A673 (cell line): ENCODE measurements around the gene ZNF638. TPM values are rescaled to one million over a fixed set of nuclear protein-coding genes. Genes with fewer than 3 reads are reported as not detected.

Experiments
- BruUV-seq: library from RNA; stranded (reverse); fragments of 400-500 nt; replicated peaks from 2 replicates; lab custom pipeline; 2021; lab: Mats Ljungman, UMichigan
- CTCF ChIA-PET: fragments of 300-600 bp; sonication (Branson Sonifier 250); formaldehyde crosslinking; loops from one replicate; lab custom pipeline; 2022; ENCODE audit warnings: antibody characterized with exemption; lab: Charles Lee
- POLR2A ChIA-PET: fragments of 300-600 bp; sonication (Branson Sonifier 250); formaldehyde crosslinking; loops from one replicate; lab custom pipeline; 2022; ENCODE audit warnings: antibody characterized with exemption; ENCODE audit not compliant: low non-redundant PET; lab: Charles Lee
- DNase-seq: peaks from one replicate; pipeline ENCODE4 v3.0.0-alpha.2; 2015; ENCODE audit warnings: low spot score
- H3K27ac ChIP-seq: fragments of 200-600 bp; sonication (generic); 2 replicates; pipeline ENCODE4 v1.5.1; 2016; ENCODE audit warnings: mixed run types, low read depth, mild to moderate bottlenecking, mixed read lengths, antibody characterized with exemption, low read length; ENCODE audit not compliant: poor library complexity, severe bottlenecking
- H3K27me3 ChIP-seq: fragments of 200-600 bp; sonication (generic); replicated peaks from 2 replicates; pipeline ENCODE4 v1.6.1; 2017; ENCODE audit warnings: mixed run types, low read depth, mild to moderate bottlenecking, mixed read lengths, antibody characterized with exemption, low read length; ENCODE audit not compliant: insufficient read depth, poor library complexity
- H3K36me3 ChIP-seq: fragments of 200-600 bp; sonication (generic); 2 replicates; pipeline ENCODE4 v1.6.1; 2016; ENCODE audit warnings: mixed run types, mild to moderate bottlenecking, mixed read lengths, antibody characterized with exemption, low read length; ENCODE audit not compliant: insufficient read depth, poor library complexity, severe bottlenecking
- H3K4me1 ChIP-seq: fragments of 200-600 bp; sonication (generic); 2 replicates; pipeline ENCODE4 v1.6.1; 2017; ENCODE audit warnings: mixed run types, mild to moderate bottlenecking, mixed read lengths, antibody characterized with exemption, low read length; ENCODE audit not compliant: insufficient read depth, poor library complexity, severe bottlenecking
- H3K4me3 ChIP-seq: fragments of 200-600 bp; sonication (generic); 2 replicates; pipeline ENCODE4 v1.5.1; 2016; ENCODE audit warnings: low read depth, mixed run types, mild to moderate bottlenecking, mixed read lengths, low read length; ENCODE audit not compliant: poor library complexity, severe bottlenecking
- H3K9me3 ChIP-seq: fragments of 200-600 bp; sonication (generic); 2 replicates; pipeline ENCODE4 v1.6.1; 2016; ENCODE audit warnings: mixed run types, low read depth, mild to moderate bottlenecking, mixed read lengths, antibody characterized with exemption, low read length; ENCODE audit not compliant: poor library complexity, severe bottlenecking
- EZH2 ChIP-seq: fragments of 200-600 bp; sonication (generic); IDR thresholded peaks from 2 replicates; pipeline ENCODE4 v1.6.1; 2017; ENCODE audit warnings: borderline replicate concordance, low read depth, mild to moderate bottlenecking, mixed read lengths, antibody characterized with exemption, low read length; ENCODE audit not compliant: poor library complexity, severe bottlenecking
- intact Hi-C: fragments of 100-400 bp; cut with micrococcal nuclease; formaldehyde crosslinking; loops from one replicate; pipeline ENCODE4 v1.10.0; 2022; ENCODE audit not compliant: unreplicated experiment
- total RNA-seq: library from RNA; stranded (reverse); gene quantifications from 2 replicates; pipeline ENCODE4 v1.2.3, GENCODE V29; 2021
- TF ChIP-seq, protein P1 (sequence below): fragments of 300-800, 200-600 bp; sonication (generic); conservative IDR thresholded peaks from 2 replicates; pipeline ENCODE4 v1.5.1; 2017; ENCODE audit warnings: low read depth, mild to moderate bottlenecking, antibody characterized with exemption, low read length, moderate library complexity, mixed read lengths

Gene ZNF638
- total RNA-seq, 1 experiment from 2014 or later: 126 TPM

GRCh38 chr2:71466301-71467179, 135.0 kb downstream of the ZNF638 start:
- intact Hi-C loops: no loop called here
- ChIA-PET CTCF (interaction anchor here (0.8 to 1.0 kb wide), 2 partner anchors 43 to 135 kb away, joined by 6 to 7 read pairs; partner anchors contain the start of gene ZNF638), POLR2A (no interaction called here)
- TF ChIP-seq, protein P1, sequence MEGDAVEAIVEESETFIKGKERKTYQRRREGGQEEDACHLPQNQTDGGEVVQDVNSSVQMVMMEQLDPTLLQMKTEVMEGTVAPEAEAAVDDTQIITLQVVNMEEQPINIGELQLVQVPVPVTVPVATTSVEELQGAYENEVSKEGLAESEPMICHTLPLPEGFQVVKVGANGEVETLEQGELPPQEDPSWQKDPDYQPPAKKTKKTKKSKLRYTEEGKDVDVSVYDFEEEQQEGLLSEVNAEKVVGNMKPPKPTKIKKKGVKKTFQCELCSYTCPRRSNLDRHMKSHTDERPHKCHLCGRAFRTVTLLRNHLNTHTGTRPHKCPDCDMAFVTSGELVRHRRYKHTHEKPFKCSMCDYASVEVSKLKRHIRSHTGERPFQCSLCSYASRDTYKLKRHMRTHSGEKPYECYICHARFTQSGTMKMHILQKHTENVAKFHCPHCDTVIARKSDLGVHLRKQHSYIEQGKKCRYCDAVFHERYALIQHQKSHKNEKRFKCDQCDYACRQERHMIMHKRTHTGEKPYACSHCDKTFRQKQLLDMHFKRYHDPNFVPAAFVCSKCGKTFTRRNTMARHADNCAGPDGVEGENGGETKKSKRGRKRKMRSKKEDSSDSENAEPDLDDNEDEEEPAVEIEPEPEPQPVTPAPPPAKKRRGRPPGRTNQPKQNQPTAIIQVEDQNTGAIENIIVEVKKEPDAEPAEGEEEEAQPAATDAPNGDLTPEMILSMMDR: no peak
- TF ChIP-seq EZH2: peak; percentile 73
- no peaks in the 10 kb centered on the region for H3K36me3 ChIP-seq
- peak; percentile 23 for DNase-seq
- peak overlapping the region; percentile 48 for H3K4me3 ChIP-seq
- H3K27me3 ChIP-seq: peaks cover 66% of the 10 kb centered on the region
- BruUV-seq: no TSS peak
- no peaks in the 10 kb centered on the region for H3K9me3 ChIP-seq
- no peaks in the 10 kb centered on the region for H3K4me1 ChIP-seq
- H3K27ac ChIP-seq: no peak overlapping the region

DNA sequence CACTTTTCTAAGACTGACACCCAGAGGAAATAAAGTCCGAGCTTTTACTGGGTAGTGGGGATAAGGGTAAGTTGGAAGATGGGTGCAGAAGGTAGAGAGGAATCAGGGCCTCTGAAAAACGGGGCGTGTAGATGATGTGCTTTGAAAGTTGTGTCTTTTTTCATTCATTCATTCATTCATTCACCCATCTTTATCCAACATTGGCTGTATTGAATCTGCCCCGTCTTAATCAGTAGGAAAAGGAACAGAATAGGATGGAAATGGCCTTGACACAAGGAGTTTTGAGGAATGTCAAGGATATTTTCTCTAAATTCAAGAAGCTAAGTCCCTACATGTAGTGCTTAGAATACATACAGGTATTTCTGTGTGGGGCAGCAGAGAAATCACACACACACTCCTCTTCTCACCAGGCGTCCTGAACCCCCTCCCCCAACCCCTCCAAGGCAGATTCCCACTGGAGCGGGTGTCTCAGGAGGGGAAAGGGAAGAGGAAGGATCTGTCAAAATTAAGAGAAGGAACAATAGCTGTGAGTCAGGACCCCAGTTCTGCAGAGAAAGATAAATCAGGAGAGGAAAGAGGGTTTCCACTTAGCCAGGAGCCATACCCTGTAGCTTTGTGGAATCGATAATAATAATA, 135.7 kb downstream of the ZNF638 start:
- H3K27me3 ChIP-seq: peaks cover 66% of the 10 kb centered on the region
- no TSS peak for BruUV-seq
- POLR2A ChIA-PET: no interaction called here
- CTCF ChIA-PET: interaction anchor here (1.0 kb wide), 1 partner anchor 136 kb away, joined by 6 read pairs; the partner anchor contains the start of gene ZNF638
- no peak overlapping the region for H3K27ac ChIP-seq
- no peak for DNase-seq
- intact Hi-C loops: no loop called here
- TF ChIP-seq EZH2: no peak
- TF ChIP-seq, protein P1: no peak
- no peaks in the 10 kb centered on the region for H3K9me3 ChIP-seq
- no peaks in the 10 kb centered on the region for H3K4me1 ChIP-seq
- H3K4me3 ChIP-seq: peak overlapping the region; percentile 48
- no peaks in the 10 kb centered on the region for H3K36me3 ChIP-seq

GRCh38 chr2:71468279-71469015, 136.9 kb downstream of the ZNF638 start:
- no TSS peak for BruUV-seq
- intact Hi-C loops: no loop called here
- Histone ChIP-seq H3K27ac (no peak overlapping the region), H3K36me3 (no peaks in the 10 kb centered on the region), H3K4me1 (no peaks in the 10 kb centered on the region), H3K9me3 (no peaks in the 10 kb centered on the region), H3K4me3 (no peak overlapping the region), H3K27me3 (peaks cover 65% of the 10 kb centered on the region)
- ChIA-PET CTCF (no interaction called here), POLR2A (no interaction called here)
- TF ChIP-seq, protein P1: no peak
- TF ChIP-seq EZH2: no peak
- no peak for DNase-seq
